ENCODE measurements around the gene TNFAIP8L3.

DNA sequence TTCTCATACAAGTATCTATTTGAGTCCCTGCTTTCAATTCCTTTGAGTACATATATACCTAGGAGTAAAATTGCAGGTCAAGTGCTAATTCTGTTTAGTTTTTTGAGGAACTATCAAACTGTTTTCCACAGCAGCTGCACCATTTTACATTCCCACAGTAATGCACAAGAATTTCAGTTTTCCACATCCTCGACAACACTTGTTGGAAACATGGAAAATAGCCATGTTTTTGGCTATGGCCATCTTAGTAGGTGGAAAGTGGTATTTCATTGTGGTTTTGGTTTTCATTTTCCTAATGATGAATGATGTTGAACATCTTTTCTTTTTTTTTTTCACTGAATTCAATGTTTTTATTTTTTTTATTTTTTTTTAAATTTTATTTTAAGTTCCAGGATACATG, 44.4 kb upstream of the TNFAIP8L3 start:
- no peak for TF ChIP-seq POLR2A (IDR thresholded peaks at IDR 0.05; ENCODE audit: low read depth)
- TF ChIP-seq, protein P1, sequence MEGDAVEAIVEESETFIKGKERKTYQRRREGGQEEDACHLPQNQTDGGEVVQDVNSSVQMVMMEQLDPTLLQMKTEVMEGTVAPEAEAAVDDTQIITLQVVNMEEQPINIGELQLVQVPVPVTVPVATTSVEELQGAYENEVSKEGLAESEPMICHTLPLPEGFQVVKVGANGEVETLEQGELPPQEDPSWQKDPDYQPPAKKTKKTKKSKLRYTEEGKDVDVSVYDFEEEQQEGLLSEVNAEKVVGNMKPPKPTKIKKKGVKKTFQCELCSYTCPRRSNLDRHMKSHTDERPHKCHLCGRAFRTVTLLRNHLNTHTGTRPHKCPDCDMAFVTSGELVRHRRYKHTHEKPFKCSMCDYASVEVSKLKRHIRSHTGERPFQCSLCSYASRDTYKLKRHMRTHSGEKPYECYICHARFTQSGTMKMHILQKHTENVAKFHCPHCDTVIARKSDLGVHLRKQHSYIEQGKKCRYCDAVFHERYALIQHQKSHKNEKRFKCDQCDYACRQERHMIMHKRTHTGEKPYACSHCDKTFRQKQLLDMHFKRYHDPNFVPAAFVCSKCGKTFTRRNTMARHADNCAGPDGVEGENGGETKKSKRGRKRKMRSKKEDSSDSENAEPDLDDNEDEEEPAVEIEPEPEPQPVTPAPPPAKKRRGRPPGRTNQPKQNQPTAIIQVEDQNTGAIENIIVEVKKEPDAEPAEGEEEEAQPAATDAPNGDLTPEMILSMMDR (IDR thresholded peaks at IDR 0.05) = no peak
- no peak for TF ChIP-seq POLR2AphosphoS5 (IDR thresholded peaks at IDR 0.05)
- TF ChIP-seq EP300 (IDR thresholded peaks at IDR 0.05) = no peak
